H9 (cell line): ENCODE measurements around the gene FAT2. TPM values are rescaled to one million over a fixed set of nuclear protein-coding genes. Genes with fewer than 3 reads are reported as not detected.

Experiments used
- DNase-seq: peaks from one replicate; pipeline ENCODE4 v3.0.0-alpha.2; 2017
- H2AFZ ChIP-seq: one replicate; pipeline ENCODE4 v1.6.1; 2013; ENCODE audit warnings: mild to moderate bottlenecking, low read length, control low read depth, moderate library complexity
- H2AK5ac ChIP-seq: 2 replicates; pipeline ENCODE4 v1.6.1; 2013; ENCODE audit warnings: low read length, control low read depth, mixed read lengths; ENCODE audit not compliant: insufficient read length
- H2BK120ac ChIP-seq: one replicate; pipeline ENCODE4 v1.6.1; 2013; ENCODE audit warnings: low read depth, mild to moderate bottlenecking, low read length, control low read depth, inconsistent platforms; ENCODE audit not compliant: poor library complexity, severe bottlenecking
- H2BK12ac ChIP-seq: 2 replicates; pipeline ENCODE4 v1.6.1; 2013; ENCODE audit warnings: low read length, control low read depth, mixed read lengths, low read depth; ENCODE audit not compliant: insufficient read length
- H2BK15ac ChIP-seq: 2 replicates; pipeline ENCODE4 v1.6.1; 2013; ENCODE audit warnings: low read depth, low read length, control low read depth
- H2BK20ac ChIP-seq: one replicate; pipeline ENCODE4 v1.6.1; 2013; ENCODE audit warnings: low read depth, mild to moderate bottlenecking, low read length, control low read depth, inconsistent platforms; ENCODE audit not compliant: poor library complexity, severe bottlenecking
- H2BK5ac ChIP-seq: 2 replicates; pipeline ENCODE4 v1.6.1; 2013; ENCODE audit warnings: low read length, control low read depth, mixed read lengths; ENCODE audit not compliant: insufficient read length
- H3K14ac ChIP-seq: 2 replicates; pipeline ENCODE4 v1.6.1; 2013; ENCODE audit warnings: low read length, control low read depth; ENCODE audit not compliant: insufficient read depth
- H3K18ac ChIP-seq: 2 replicates; pipeline ENCODE4 v1.6.1; 2013; ENCODE audit warnings: low read depth, mild to moderate bottlenecking, mixed read lengths, low read length, control low read depth; ENCODE audit not compliant: insufficient read length
- H3K23ac ChIP-seq: 2 replicates; pipeline ENCODE4 v1.6.1; 2013; ENCODE audit warnings: low read length, control low read depth, mixed read lengths, low read depth; ENCODE audit not compliant: insufficient read length
- H3K23me2 ChIP-seq: 2 replicates; pipeline ENCODE4 v1.6.1; 2013; ENCODE audit warnings: low read depth, mild to moderate bottlenecking, mixed read lengths, low read length, control low read depth; ENCODE audit not compliant: insufficient read length, poor library complexity, severe bottlenecking
- H3K27ac ChIP-seq: 2 replicates; pipeline ENCODE4 v1.5.1; 2013; ENCODE audit warnings: low read length, control low read depth, mixed read lengths, low read depth; ENCODE audit not compliant: insufficient read length
- H3K27me3 ChIP-seq: 2 replicates; pipeline ENCODE4 v1.6.1; 2013; ENCODE audit warnings: low read length, control low read depth, inconsistent platforms; ENCODE audit not compliant: insufficient read depth
- H3K4ac ChIP-seq: 2 replicates; pipeline ENCODE4 v1.6.1; 2013; ENCODE audit warnings: low read depth, mild to moderate bottlenecking, control low read depth, inconsistent platforms, low read length, moderate library complexity
- H3K4me1 ChIP-seq: 2 replicates; pipeline ENCODE4 v1.6.1; 2013; ENCODE audit warnings: low read length, control low read depth, inconsistent platforms; ENCODE audit not compliant: insufficient read depth
- H3K4me2 ChIP-seq: 2 replicates; pipeline ENCODE4 v1.6.1; 2013; ENCODE audit warnings: low read length, control low read depth, mixed read lengths; ENCODE audit not compliant: insufficient read length, insufficient read depth
- H3K56ac ChIP-seq: 2 replicates; pipeline ENCODE4 v1.6.1; 2013; ENCODE audit warnings: low read depth, mild to moderate bottlenecking, mixed read lengths, low read length, control low read depth; ENCODE audit not compliant: insufficient read length
- H3K79me1 ChIP-seq: 2 replicates; pipeline ENCODE4 v1.6.1; 2013; ENCODE audit warnings: low read depth, mild to moderate bottlenecking, moderate library complexity, low read length, control low read depth, inconsistent platforms; ENCODE audit not compliant: insufficient read depth, poor library complexity, severe bottlenecking
- H3K79me2 ChIP-seq: 2 replicates; pipeline ENCODE4 v1.6.1; 2013; ENCODE audit warnings: low read length, control low read depth, inconsistent platforms; ENCODE audit not compliant: insufficient read depth
- H3K9ac ChIP-seq: 2 replicates; pipeline ENCODE4 v1.6.1; 2013; ENCODE audit warnings: low read length, control low read depth, mixed read lengths; ENCODE audit not compliant: insufficient read length; ENCODE audit errors: extremely low read depth
- H3K9me3 ChIP-seq: one replicate; pipeline ENCODE4 v1.6.1; 2013; ENCODE audit warnings: low read depth, low read length, inconsistent platforms; ENCODE audit not compliant: control insufficient read depth
- H3T11ph ChIP-seq: one replicate; pipeline ENCODE4 v1.6.1; 2013; ENCODE audit warnings: mild to moderate bottlenecking, low read length, control low read depth, inconsistent platforms
- H4K20me1 ChIP-seq: one replicate; pipeline ENCODE4 v1.6.1; 2013; ENCODE audit not compliant: control insufficient read depth, insufficient read length, insufficient read depth
- H4K5ac ChIP-seq: 2 replicates; pipeline ENCODE4 v1.6.1; 2013; ENCODE audit warnings: low read depth, mild to moderate bottlenecking, mixed read lengths, low read length, control low read depth; ENCODE audit not compliant: insufficient read length
- H4K8ac ChIP-seq: replicated peaks from 2 replicates; pipeline ENCODE4 v1.6.1; 2013; ENCODE audit warnings: low read length, control low read depth, mixed read lengths, low read depth; ENCODE audit not compliant: insufficient read length
- H4K91ac ChIP-seq: 2 replicates; pipeline ENCODE4 v1.6.1; 2013; ENCODE audit warnings: low read depth, mild to moderate bottlenecking, moderate library complexity, mixed read lengths, low read length, control low read depth; ENCODE audit not compliant: insufficient read length
- H3K27ac Mint-ChIP-seq, 3 experiments: 2 replicates in 2 of 3; 3 replicates in 1 of 3; pipeline ENCODE4 v1.8.0; 2020 to 2021; ENCODE audit warnings: mixed read lengths in 3 of 3, mild to moderate bottlenecking in 1 of 3, moderate library complexity in 1 of 3
- H3K27me3 Mint-ChIP-seq: 2 replicates; pipeline ENCODE4 v1.8.0; 2021; ENCODE audit warnings: low read depth, mild to moderate bottlenecking, moderate library complexity, mixed read lengths
- H3K36me3 Mint-ChIP-seq, 3 experiments: 2 replicates in 2 of 3; 3 replicates in 1 of 3; pipeline ENCODE4 v1.8.0; 2020 to 2021; ENCODE audit warnings: low read depth in 3 of 3, mixed read lengths in 3 of 3; ENCODE audit not compliant: insufficient read depth in 1 of 3
- H3K4me1 Mint-ChIP-seq, 2 experiments: 2 replicates each; pipeline ENCODE4 v1.8.0; 2020; ENCODE audit warnings: mixed read lengths in 2 of 2
- H3K4me3 Mint-ChIP-seq, 2 experiments: 2 replicates in 1 of 2; 3 replicates in 1 of 2; pipeline ENCODE4 v1.8.0; 2020 to 2021; ENCODE audit warnings: mild to moderate bottlenecking in 2 of 2, mixed read lengths in 2 of 2, moderate library complexity in 1 of 2
- H3K9me3 Mint-ChIP-seq, 2 experiments: 2 replicates in 1 of 2; 3 replicates in 1 of 2; pipeline ENCODE4 v1.8.0; 2020; ENCODE audit warnings: mild to moderate bottlenecking in 2 of 2, mixed read lengths in 2 of 2, moderate library complexity in 1 of 2
- WGBS: extraction: QIAGEN DNeasy Blood & Tissue Kit; methylation state at CpG from one replicate; pipeline ENCODE4 v1.1.7; 2013; ENCODE audit warnings: missing lambda C conversion rate, low lambda C conversion rate, mixed read lengths; ENCODE audit not compliant: insufficient read length; ENCODE audit errors: extremely low coverage; 5-methylcytosine and 5-hydroxymethylcytosine counted together
- total RNA-seq: library from RNA; stranded (reverse); gene quantifications from 2 replicates; pipeline ENCODE4 v1.2.1, GENCODE V29; 2021
- TF ChIP-seq, protein P1 (sequence below): fragments of 200-600 bp; sonication (generic); conservative IDR thresholded peaks from 3 replicates; pipeline ENCODE4 v1.8.0; 2021; ENCODE audit warnings: antibody characterized with exemption, mild to moderate bottlenecking

The FAT2 gene
- total RNA-seq, 1 experiment from 2014 or later: 0.15 TPM

DNA sequence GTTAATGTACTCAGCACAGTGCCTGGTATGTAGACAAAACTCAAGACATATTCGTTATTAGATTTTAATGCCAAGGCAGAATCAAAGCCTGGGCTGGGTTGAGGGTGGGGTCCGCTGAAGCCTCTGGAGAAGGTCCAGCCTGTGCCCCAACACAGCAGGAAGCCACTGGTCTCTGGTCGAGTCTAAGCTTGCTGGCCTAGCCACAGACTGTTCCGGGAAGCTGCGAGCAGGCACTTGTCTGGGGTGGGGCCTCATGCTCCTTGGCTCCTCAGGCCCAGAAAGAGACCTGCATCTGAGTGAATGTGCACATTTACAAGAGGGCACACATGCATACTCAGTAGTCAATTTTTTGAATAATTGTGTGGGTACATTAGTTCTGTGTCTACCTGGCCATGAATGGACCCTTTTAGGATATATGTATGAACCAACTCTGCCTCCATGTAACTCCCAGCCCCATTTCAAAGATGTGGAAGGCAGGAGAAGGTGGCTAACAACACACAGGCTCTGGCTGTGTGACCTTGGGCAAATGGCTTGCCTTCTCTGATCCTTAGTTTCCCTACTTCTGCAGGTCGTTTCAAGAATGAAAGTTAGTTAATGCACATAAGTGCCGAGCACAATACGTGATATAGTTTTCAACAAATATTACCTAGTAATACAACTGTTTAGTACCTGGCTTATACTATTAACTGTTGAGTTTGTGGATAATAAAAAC is 18.3 kb downstream of the FAT2 start:
- H2BK12ac ChIP-seq: no peak overlapping the region
- no peaks in the 10 kb centered on the region; a peak in 1 of 7 replicates for H3K36me3 Mint-ChIP-seq

More for the DNA sequence above, 18.3 kb downstream of the FAT2 start:
- peaks cover 5% of the 10 kb centered on the region; the same call in 1 of the 2 replicates for H3K27me3 ChIP-seq
- no peak overlapping the region for H3K27ac ChIP-seq
- Mint-ChIP-seq H3K27me3 (peaks cover 66% of the 10 kb centered on the region), H3K9me3 (no peaks in the 10 kb centered on the region), H3K27ac (no peak overlapping the region), H3K4me1 (peaks cover 13 to 21% of the 10 kb centered on the region in 2 experiments), H3K4me3 (no peak overlapping the region)
- TF ChIP-seq, protein P1, sequence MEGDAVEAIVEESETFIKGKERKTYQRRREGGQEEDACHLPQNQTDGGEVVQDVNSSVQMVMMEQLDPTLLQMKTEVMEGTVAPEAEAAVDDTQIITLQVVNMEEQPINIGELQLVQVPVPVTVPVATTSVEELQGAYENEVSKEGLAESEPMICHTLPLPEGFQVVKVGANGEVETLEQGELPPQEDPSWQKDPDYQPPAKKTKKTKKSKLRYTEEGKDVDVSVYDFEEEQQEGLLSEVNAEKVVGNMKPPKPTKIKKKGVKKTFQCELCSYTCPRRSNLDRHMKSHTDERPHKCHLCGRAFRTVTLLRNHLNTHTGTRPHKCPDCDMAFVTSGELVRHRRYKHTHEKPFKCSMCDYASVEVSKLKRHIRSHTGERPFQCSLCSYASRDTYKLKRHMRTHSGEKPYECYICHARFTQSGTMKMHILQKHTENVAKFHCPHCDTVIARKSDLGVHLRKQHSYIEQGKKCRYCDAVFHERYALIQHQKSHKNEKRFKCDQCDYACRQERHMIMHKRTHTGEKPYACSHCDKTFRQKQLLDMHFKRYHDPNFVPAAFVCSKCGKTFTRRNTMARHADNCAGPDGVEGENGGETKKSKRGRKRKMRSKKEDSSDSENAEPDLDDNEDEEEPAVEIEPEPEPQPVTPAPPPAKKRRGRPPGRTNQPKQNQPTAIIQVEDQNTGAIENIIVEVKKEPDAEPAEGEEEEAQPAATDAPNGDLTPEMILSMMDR: no peak
- H4K5ac ChIP-seq: no peak overlapping the region
- no peak overlapping the region for H3K4ac ChIP-seq
- DNase-seq: no peak
- no peak overlapping the region for H2BK20ac ChIP-seq
- no peak overlapping the region for H4K8ac ChIP-seq
- no peaks in the 10 kb centered on the region for H3K79me1 ChIP-seq
- H2BK5ac ChIP-seq: no peak overlapping the region
- H3K79me2 ChIP-seq: no peaks in the 10 kb centered on the region
- no peak overlapping the region for H4K91ac ChIP-seq
- H2BK15ac ChIP-seq: no peak overlapping the region
- no peak overlapping the region for H3T11ph ChIP-seq
- H3K56ac ChIP-seq: no peak overlapping the region
- H3K4me1 ChIP-seq: peaks cover 6% of the 10 kb centered on the region; the same call in 1 of the 2 replicates
- H3K23ac ChIP-seq: no peak overlapping the region
- H2AFZ ChIP-seq: no peak overlapping the region
- H3K14ac ChIP-seq: no peak overlapping the region
- WGBS: no CpG with 5 or more reads among the region's 8 CpGs
- H2BK120ac ChIP-seq: no peak overlapping the region
- no peak overlapping the region for H3K9ac ChIP-seq
- no peaks in the 10 kb centered on the region for H3K23me2 ChIP-seq
- H3K9me3 ChIP-seq: no peaks in the 10 kb centered on the region
- H2AK5ac ChIP-seq: no peak overlapping the region
- H3K4me2 ChIP-seq: no peak overlapping the region
- no peaks in the 10 kb centered on the region for H4K20me1 ChIP-seq
- H3K18ac ChIP-seq: no peak overlapping the region
